Measurements from ENCODE around the gene MXD4. TPM values are rescaled to one million over a fixed set of nuclear protein-coding genes. Genes with fewer than 3 reads are reported as not detected.

Gene MXD4
- total RNA-seq, 1 experiment from 2014 or later: 18.9 TPM

- H3K4me3 ChIP-seq (ENCODE audit: low read length): no peak overlapping the region
- DNase-seq: no peak
- H4K20me1 ChIP-seq (ENCODE audit: low read length): no peaks in the 10 kb centered on the region
- ChIA-PET CTCF (no interaction called here), POLR2A (ENCODE audit: unreplicated experiment) (no interaction called here)
- no peaks in the 10 kb centered on the region for H3K27me3 ChIP-seq (ENCODE audit: low read length)
- no peaks in the 10 kb centered on the region for H3K4me1 ChIP-seq (ENCODE audit: insufficient read depth, low read length)
- TF ChIP-seq EZH2phosphoT487 (IDR thresholded peaks at IDR 0.05; ENCODE audit: borderline replicate concordance, low read length) (no peak), EZH2 (IDR thresholded peaks at IDR 0.05; ENCODE audit: low read length, unreplicated experiment) (no peak)
- TF ChIP-seq, protein P1, sequence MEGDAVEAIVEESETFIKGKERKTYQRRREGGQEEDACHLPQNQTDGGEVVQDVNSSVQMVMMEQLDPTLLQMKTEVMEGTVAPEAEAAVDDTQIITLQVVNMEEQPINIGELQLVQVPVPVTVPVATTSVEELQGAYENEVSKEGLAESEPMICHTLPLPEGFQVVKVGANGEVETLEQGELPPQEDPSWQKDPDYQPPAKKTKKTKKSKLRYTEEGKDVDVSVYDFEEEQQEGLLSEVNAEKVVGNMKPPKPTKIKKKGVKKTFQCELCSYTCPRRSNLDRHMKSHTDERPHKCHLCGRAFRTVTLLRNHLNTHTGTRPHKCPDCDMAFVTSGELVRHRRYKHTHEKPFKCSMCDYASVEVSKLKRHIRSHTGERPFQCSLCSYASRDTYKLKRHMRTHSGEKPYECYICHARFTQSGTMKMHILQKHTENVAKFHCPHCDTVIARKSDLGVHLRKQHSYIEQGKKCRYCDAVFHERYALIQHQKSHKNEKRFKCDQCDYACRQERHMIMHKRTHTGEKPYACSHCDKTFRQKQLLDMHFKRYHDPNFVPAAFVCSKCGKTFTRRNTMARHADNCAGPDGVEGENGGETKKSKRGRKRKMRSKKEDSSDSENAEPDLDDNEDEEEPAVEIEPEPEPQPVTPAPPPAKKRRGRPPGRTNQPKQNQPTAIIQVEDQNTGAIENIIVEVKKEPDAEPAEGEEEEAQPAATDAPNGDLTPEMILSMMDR (conservative IDR thresholded peaks at IDR 0.05; ENCODE audit: low read depth, low read length): no peak
- no peak for ATAC-seq
- no peak overlapping the region for H2AFZ ChIP-seq (ENCODE audit: low read length)
- no peak overlapping the region for H3K27ac ChIP-seq (ENCODE audit: low read length)
- no peaks in the 10 kb centered on the region for H3K9me2 ChIP-seq (replicated peaks; ENCODE audit: low read length)
- H3K9me3 ChIP-seq (ENCODE audit: low read length): no peaks in the 10 kb centered on the region
- H3K9ac ChIP-seq (ENCODE audit: low read length): no peak overlapping the region
- no peaks in the 10 kb centered on the region for H3K36me3 ChIP-seq (ENCODE audit: low read depth, low read length)
- no TSS peak for BruUV-seq (replicated peaks)
- intact Hi-C loops (cut with micrococcal nuclease): no loop called here
- H3F3A ChIP-seq (ENCODE audit: low read length, unreplicated experiment): no peaks in the 10 kb centered on the region
- H3K79me2 ChIP-seq (ENCODE audit: low read length): no peaks in the 10 kb centered on the region
- H3K4me2 ChIP-seq (ENCODE audit: low read length): no peak overlapping the region
These were observed 6.7 kb upstream of the MXD4 start for GRCh38 chr4:2268357-2269205.

- intact Hi-C loops (cut with micrococcal nuclease): no loop called here
- Histone ChIP-seq H3F3A (ENCODE audit: low read length, unreplicated experiment) (no peaks in the 10 kb centered on the region), H3K9me3 (ENCODE audit: low read length) (no peaks in the 10 kb centered on the region), H3K27ac (ENCODE audit: low read length) (no peak overlapping the region), H3K36me3 (ENCODE audit: low read depth, low read length) (no peaks in the 10 kb centered on the region), H3K9ac (ENCODE audit: low read length) (no peak overlapping the region), H3K4me1 (ENCODE audit: insufficient read depth, low read length) (peaks cover under 1% of the 10 kb centered on the region; the same call in 1 of the 2 replicates), H3K4me3 (ENCODE audit: low read length) (no peak overlapping the region), H4K20me1 (ENCODE audit: low read length) (no peaks in the 10 kb centered on the region), H3K79me2 (ENCODE audit: low read length) (no peaks in the 10 kb centered on the region), H3K9me2 (replicated peaks; ENCODE audit: low read length) (no peaks in the 10 kb centered on the region), H2AFZ (ENCODE audit: low read length) (no peak overlapping the region), H3K4me2 (ENCODE audit: low read length) (no peak overlapping the region), H3K27me3 (ENCODE audit: low read length) (no peaks in the 10 kb centered on the region)
- no peak for TF ChIP-seq EZH2phosphoT487 (IDR thresholded peaks at IDR 0.05; ENCODE audit: borderline replicate concordance, low read length)
- POLR2A ChIA-PET (ENCODE audit: unreplicated experiment): no interaction called here
- DNase-seq: no peak
- BruUV-seq (replicated peaks): no TSS peak
- ATAC-seq: no peak
- CTCF ChIA-PET: no interaction called here
These were observed 5.9 kb upstream of the MXD4 start for GRCh38 chr4:2267841-2268240.

- no peaks in the 10 kb centered on the region for H3F3A ChIP-seq (ENCODE audit: low read length, unreplicated experiment)
- intact Hi-C loops (cut with micrococcal nuclease): no loop called here
- H2AFZ ChIP-seq (ENCODE audit: low read length): no peak overlapping the region
- no peaks in the 10 kb centered on the region for H4K20me1 ChIP-seq (ENCODE audit: low read length)
- no peak overlapping the region for H3K27ac ChIP-seq (ENCODE audit: low read length)
- no peaks in the 10 kb centered on the region for H3K79me2 ChIP-seq (ENCODE audit: low read length)
- no peak for DNase-seq
- no peak for TF ChIP-seq EZH2 (IDR thresholded peaks at IDR 0.05; ENCODE audit: low read length, unreplicated experiment)
- TF ChIP-seq, protein P1 (conservative IDR thresholded peaks at IDR 0.05; ENCODE audit: low read depth, low read length): no peak
- no peak for TF ChIP-seq EZH2phosphoT487 (IDR thresholded peaks at IDR 0.05; ENCODE audit: borderline replicate concordance, low read length)
- H3K9me3 ChIP-seq (ENCODE audit: low read length): no peaks in the 10 kb centered on the region
- no peak overlapping the region for H3K9ac ChIP-seq (ENCODE audit: low read length)
- no peak overlapping the region for H3K4me3 ChIP-seq (ENCODE audit: low read length)
- CTCF ChIA-PET: no interaction called here
- BruUV-seq (replicated peaks): no TSS peak
- POLR2A ChIA-PET (ENCODE audit: unreplicated experiment): no interaction called here
- no peak overlapping the region for H3K4me2 ChIP-seq (ENCODE audit: low read length)
- H3K4me1 ChIP-seq (ENCODE audit: insufficient read depth, low read length): peaks cover 4% of the 10 kb centered on the region; the same call in 1 of the 2 replicates
- no peaks in the 10 kb centered on the region for H3K27me3 ChIP-seq (ENCODE audit: low read length)
- H3K9me2 ChIP-seq (replicated peaks; ENCODE audit: low read length): no peaks in the 10 kb centered on the region
- ATAC-seq: no peak
- no peaks in the 10 kb centered on the region for H3K36me3 ChIP-seq (ENCODE audit: low read depth, low read length)
These were observed 5.5 kb upstream of the MXD4 start for GRCh38 chr4:2267320-2267811.
